Stimulated activated CD8-positive, alpha-beta memory T cell treated with anti-CD3 and anti-CD28 coated beads, Interleukin-15, amount 100 ng/mL, for 1 hour (primary cell): Measurements from ENCODE around the gene UBE2F.
"Not testable (repeated sequence)": the region's sequence is repeated elsewhere in the genome, so short reads cannot be mapped to it uniquely, and the experiment has no call there.

ENCODE experiments used
- DNase-seq: peaks from one replicate; pipeline ENCODE4 v3.0.0-alpha.2; 2020; ENCODE audit warnings: low read depth

UBE2F gene

GRCh38 chr2:238020816-238021215, 54.0 kb downstream of the UBE2F start:
- no peak for DNase-seq

DNA sequence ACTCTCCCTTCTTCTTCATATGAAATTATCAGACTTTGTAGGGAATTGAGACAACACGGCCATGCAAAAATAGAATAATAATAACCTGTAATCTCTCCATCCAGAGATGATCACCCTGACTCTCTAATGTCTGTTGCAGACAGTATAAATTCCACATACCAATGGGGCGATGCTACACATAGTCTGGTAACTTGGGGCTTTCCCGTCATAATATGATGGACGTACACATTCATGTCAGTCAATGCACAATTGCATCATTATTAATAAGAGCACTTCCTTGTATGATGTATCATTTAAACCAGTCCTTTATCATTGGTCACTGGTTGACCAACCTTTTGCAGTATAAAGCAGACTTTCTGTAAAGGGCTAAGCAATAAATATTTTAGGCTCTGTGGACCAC, 54.5 kb downstream of the UBE2F start:
- no peak for DNase-seq

DNA sequence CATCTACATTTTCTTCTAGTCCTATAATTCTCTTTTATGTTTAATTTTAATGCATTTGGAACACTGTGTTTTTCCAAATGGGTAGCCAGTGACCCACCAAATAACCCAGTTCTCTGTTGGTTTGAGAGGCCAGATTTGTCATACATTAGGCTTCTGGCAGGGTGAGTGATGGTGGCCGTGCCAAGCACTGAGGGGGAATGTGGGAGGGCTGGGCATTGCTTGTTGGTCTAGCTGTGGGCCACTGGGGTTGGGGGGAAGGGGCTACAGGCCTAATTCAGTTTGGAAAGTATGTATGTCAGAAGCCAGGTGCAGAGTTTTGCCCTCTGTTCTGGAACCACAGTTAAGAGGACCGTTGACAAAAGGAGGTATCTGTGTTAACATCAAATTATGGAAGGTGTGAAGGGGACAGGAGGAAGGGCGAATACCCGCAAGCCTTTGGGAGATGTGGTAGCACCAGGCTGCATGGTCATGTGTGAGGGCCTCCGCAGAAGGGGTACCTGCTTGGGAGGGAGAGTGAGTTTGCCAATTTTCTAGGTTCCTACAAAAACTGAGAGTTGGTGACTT, 55.9 kb downstream of the UBE2F start:
- DNase-seq: no peak

GRCh38 chr2:238023608-238024007, 56.8 kb downstream of the UBE2F start:
- no peak for DNase-seq

DNA sequence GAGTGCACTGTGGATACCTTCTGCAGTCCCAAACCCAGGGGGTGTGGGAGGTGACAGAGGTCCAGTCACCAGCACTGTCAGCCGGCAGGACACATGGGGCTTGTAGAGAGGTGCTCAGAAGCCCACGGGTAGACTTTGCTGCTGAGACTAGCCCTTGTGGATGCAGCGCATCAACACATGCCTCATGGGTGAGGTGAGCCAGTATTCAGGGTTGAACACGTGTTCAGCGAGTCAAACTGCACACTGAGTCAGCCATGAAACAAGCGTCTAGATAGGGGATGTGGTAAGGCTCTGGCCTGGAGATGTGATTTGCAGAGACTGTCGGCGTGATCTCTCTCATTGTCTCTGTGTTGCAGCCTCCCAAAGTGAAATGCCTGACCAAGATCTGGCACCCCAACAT, 58.2 kb downstream of the UBE2F start:
- no peak for DNase-seq

- DNase-seq: no peak
Observed at GRCh38 chr2:238025741-238026360, 59.0 kb downstream of the UBE2F start.

DNA sequence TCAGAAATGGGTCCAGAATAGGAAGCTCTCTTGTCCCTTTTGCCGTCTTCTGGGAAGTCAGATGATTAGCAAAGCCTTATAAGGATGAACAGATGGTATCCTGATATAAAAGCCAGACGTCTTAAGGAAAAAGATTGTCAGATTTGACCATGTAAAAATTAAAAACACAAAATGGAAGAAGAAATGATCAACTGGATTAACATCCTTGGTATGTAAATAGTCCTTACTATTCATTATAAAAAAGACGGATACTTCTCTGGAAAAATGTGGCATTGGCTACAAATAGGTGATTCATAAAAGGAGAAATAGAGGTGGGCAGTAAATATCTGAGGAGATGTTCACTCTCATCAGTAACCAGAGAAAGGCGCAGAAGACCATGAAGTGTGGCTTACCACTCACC, 60.2 kb downstream of the UBE2F start:
- DNase-seq: no peak

GRCh38 chr2:238027591-238028415, 61.0 kb downstream of the UBE2F start:
- no peak for DNase-seq

DNA sequence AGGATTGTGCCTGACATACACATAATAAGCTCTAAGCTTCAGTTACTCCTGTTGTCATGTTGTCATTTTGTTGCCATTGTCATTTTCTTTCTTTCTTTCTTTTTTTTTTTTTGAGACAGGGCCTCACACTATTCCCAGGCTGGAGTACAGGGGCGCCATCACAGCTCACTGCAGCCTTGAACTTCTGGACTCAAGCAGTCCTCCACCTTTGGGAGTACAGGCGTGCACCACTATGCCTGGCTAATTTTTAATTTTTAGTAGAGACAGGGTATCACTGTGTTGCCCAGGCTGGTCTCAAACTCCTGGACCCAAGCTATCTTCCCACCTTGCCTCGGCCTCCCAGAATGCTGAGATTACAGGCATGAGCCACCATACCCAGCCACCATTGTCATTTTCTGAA, 63.0 kb downstream of the UBE2F start:
- no peak for DNase-seq

DNA sequence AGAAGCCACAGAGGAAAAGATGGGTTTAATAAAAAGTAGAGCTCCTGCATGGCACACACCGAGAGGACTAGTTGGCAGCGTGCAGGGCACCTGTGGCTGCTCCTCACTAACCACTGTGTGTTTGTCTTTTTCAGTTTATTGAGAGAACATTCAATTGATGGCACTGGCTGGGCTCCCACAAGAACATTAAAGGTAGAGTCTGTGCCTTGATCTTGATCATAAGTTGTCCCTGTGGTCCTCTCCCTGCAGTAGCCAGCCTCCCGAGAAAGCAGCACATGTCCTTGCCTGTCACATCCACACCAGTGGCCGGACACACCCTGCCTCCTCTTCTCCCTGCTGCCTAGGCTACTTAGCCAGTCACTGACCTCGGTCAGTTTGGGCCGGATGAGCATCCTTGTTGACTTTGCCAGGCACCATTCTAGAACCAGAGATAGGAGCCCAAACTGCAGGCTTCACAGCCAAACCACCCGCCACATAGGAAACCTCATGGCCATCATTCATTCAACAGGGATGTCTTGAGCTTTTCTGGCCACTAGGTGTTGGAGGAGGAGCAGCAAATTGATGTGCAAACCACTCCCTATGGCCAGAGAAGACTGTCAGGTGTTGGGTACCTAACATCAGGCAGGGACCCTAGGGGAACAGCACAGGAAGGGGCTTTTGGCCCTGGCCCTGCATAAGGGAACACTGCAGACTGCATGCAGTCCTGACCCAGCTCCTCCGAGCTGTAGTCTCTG, 63.8 kb downstream of the UBE2F start:
- DNase-seq: no peak

DNA sequence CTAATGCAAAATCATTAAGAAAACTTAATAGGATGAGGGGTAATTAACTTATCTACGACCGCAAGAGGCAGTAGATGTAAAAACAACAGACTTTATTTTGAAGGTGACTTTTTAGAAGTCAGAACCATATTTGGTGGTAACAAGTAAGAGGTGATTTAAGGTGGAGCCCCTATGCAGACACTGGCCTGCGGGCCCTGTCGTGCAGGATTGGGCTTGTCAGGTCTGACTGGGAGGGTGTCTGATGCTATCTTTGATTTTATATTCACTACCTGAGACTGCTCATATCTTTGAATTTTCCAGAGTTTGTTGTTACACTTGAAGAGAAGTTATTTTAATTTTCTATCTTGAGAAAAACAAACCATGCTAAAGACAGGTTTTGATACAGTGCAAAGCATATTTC, 64.9 kb downstream of the UBE2F start:
- DNase-seq: no peak

DNA sequence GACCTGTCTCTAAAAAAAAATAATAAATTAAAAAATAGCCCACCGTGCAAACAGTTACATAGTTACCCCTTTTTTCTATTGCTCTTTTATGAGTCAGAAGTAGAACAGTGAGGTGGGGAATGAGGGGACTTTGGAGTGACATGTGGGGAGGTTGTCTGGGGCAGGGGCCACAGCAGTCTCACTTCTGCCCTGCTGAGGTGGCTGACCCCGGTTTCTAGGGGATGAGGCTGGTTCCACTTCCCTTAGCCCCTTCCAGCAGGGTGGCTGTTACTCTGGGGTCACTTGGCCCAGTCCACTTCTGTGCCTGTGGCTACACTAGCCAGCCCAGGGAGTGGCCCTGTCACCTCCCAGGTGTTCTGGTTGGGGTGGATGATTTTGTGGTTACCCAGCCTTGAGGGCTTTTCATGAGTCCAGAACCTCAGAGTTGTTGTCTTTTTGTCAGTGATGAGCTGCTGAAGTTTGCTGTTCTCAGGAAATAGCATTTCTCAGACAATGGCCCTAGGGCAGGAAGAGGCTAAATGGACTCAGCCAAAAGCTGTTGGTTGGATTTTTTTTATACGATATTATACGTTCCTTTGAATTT, 66.0 kb downstream of the UBE2F start:
- DNase-seq: no peak

GRCh38 chr2:238033991-238034390, 67.2 kb downstream of the UBE2F start:
- not testable (repeated sequence) for DNase-seq

DNA sequence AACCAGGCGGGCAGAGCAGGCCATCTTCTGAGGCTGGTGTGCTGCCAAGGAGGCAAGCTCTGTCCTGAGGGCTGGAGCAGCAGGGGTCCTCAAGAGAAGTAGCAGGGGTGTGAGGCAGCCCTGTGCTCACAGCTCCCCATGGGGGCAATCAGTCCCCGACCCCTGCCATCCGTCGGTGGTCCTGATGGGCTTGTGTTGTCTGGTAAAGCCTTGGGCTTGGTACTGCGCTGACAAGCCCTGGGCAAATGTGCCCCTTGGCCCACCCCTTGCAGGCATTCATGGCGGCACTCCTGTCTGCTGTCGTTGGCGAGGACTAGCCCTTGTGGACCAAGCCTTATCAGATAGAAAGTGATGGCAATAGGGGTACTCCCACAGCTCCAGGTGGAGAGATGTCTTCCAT, 71.4 kb downstream of the UBE2F start:
- no peak for DNase-seq

- no peak for DNase-seq
Observed at GRCh38 chr2:238039151-238039550, 72.3 kb downstream of the UBE2F start.

DNA sequence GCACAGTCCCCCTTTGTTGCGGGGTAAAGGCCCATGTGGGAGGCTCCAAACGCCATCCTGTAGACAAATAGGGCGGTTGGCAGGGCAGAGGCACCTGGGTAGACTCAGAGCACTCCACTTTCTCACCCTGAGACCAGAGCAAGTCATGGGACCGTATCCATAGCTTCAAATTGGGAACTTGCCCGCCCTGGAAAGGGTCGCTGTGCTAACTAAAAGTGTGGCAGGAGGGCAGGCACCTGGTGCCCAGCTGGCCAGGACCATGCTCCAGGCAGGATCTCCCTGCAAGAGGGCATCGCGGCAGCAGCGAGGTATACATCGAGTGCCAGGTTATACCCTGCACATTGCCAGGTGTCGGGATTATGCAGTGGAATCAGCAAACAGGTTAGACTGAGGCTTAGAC, 73.2 kb downstream of the UBE2F start:
- DNase-seq: no peak

- DNase-seq: no peak
Observed at GRCh38 chr2:238040918-238041317, 74.1 kb downstream of the UBE2F start.

- DNase-seq: no peak
Observed at GRCh38 chr2:238042090-238042489, 75.3 kb downstream of the UBE2F start.

DNA sequence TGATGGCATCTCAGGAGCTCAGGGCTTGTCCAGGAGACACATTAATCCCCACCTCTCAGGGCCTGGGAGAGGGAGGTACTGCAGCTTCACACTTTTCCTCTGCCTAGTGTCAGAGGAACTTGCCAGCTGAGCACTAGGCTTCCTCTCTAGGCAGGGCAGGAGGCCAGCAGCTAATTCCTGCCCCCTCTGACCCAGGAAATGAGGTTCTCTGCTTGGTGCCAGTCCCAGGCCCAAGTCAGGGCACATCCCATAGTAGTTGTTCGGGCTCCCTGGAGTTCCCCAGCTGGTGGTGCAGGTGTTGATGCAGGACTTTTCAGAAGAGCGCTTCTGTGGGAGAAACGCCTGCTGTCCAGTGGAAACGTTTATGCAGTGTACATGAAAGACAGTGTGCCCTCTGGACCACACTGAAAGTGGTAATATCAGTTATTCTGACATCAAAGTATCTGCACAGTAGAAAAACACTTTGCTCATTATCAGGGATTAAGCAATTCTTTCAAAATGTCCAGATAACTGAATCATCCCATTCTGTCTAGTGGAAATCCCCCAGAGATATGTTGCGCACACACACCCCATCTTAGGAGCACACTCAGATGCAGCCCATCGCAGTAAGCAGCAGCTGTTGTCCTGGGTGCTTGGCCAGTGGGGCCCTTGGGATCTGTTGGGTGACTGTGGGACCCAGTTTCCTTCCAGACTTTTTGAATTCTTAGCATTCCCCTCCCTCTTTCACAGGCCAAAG, 76.2 kb downstream of the UBE2F start:
- DNase-seq: no peak

DNA sequence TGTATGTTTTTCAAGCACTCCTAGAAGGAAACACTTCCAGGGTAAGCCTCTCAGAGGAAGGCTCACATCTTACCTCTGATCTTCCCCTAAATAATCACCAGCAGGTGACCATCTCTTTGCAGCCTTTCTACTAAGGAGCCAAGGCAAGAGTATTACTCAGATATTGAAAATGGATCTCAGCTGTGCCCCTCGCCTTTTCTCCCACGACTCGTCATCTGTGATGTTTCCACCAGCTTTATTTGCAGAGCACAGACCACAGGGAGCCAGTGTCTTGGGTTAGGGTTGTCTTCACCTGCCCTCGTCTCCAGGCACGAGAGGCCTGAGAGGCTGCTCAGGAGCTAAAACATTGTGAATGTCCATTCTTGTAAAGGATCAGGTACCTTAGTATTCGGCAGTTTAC, 77.0 kb downstream of the UBE2F start:
- no peak for DNase-seq

DNA sequence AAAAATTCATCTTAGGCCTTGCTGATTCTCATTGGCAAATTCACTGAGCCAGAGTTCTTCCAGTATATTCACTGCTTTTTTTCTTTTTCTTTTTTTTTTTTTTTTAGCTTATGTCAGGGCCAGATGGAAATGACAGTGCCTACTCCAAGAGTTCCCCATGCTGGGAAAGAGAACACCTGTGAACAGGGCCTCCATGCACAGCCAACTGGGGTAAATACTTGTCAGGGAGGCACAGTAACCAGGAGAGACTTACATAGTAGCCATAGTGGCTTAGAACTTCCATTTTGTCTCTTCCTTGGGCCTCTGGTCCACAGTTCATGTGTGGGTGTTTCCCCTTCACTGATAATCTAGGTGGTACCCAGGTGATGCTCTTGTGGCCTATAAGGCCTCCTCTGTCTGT, 78.8 kb downstream of the UBE2F start:
- DNase-seq: no peak
